ENCODE results near the gene NFASC.

- TF ChIP-seq CTCF (IDR thresholded peaks at IDR 0.05; ENCODE audit: insufficient read depth, low read length, poor library complexity, severe bottlenecking), result no peak
- no peak for TF ChIP-seq EZH2phosphoT487 (conservative IDR thresholded peaks at IDR 0.05; ENCODE audit: low read length)
Measured at GRCh38 chr1:205001162-205001561, 130.5 kb downstream of the NFASC start.

Measured in SU-DHL-6 (cell line).